ENCODE data around the gene NKX2-2.

NKX2-2 gene

GRCh38 chr20:21516861-21517565, 3.1 kb upstream of the NKX2-2 start:
- no peak for DNase-seq

GRCh38 chr20:21516180-21516567, 2.3 kb upstream of the NKX2-2 start:
- no peak for TF ChIP-seq GATA1 (IDR thresholded peaks at IDR 0.05; ENCODE audit: low read depth, low read length)
- TF ChIP-seq POLR2A (IDR thresholded peaks at IDR 0.05; ENCODE audit: low read length), result no peak
- no peak for DNase-seq

More at GRCh38 chr20:21516861-21517565, 3.1 kb upstream of the NKX2-2 start:
- no peak for TF ChIP-seq GATA1 (IDR thresholded peaks at IDR 0.05; ENCODE audit: low read depth, low read length)
- TF ChIP-seq POLR2A (IDR thresholded peaks at IDR 0.05; ENCODE audit: low read length), result no peak

- DNase-seq, result no peak
- TF ChIP-seq GATA1 (IDR thresholded peaks at IDR 0.05; ENCODE audit: low read depth, low read length) (no peak), POLR2A (IDR thresholded peaks at IDR 0.05; ENCODE audit: low read length) (no peak)
Measured at GRCh38 chr20:21515300-21516179, 1.7 kb upstream of the NKX2-2 start.

GRCh38 chr20:21514553-21515251, 838 bp upstream of the NKX2-2 start:
- DNase-seq, result no peak
- TF ChIP-seq POLR2A (IDR thresholded peaks at IDR 0.05; ENCODE audit: low read length) (no peak), GATA1 (IDR thresholded peaks at IDR 0.05; ENCODE audit: low read depth, low read length) (no peak)

- TF ChIP-seq POLR2A (IDR thresholded peaks at IDR 0.05; ENCODE audit: low read length), result no peak
- no peak for TF ChIP-seq GATA1 (IDR thresholded peaks at IDR 0.05; ENCODE audit: low read depth, low read length)
Measured at GRCh38 chr20:21513181-21513663, 642 bp downstream of the NKX2-2 start.

GRCh38 chr20:21512634-21513180, 1.2 kb downstream of the NKX2-2 start:
- TF ChIP-seq POLR2A (IDR thresholded peaks at IDR 0.05; ENCODE audit: low read length), result no peak
- TF ChIP-seq GATA1 (IDR thresholded peaks at IDR 0.05; ENCODE audit: low read depth, low read length), result no peak
- DNase-seq, result no peak

More at GRCh38 chr20:21513181-21513663, 642 bp downstream of the NKX2-2 start:
- peak in 1 of 2 experiments; percentile 7 for DNase-seq

GRCh38 chr20:21511850-21512633, 1.8 kb downstream of the NKX2-2 start:
- DNase-seq, result no peak
- TF ChIP-seq POLR2A (IDR thresholded peaks at IDR 0.05; ENCODE audit: low read length), result no peak
- no peak for TF ChIP-seq GATA1 (IDR thresholded peaks at IDR 0.05; ENCODE audit: low read depth, low read length)

GRCh38 chr20:21511485-21511849, 2.4 kb downstream of the NKX2-2 start:
- no peak for DNase-seq
- no peak for TF ChIP-seq GATA1 (IDR thresholded peaks at IDR 0.05; ENCODE audit: low read depth, low read length)
- TF ChIP-seq POLR2A (IDR thresholded peaks at IDR 0.05; ENCODE audit: low read length), result no peak

GRCh38 chr20:21510414-21511384, 3.2 kb downstream of the NKX2-2 start:
- no peak for DNase-seq
- TF ChIP-seq GATA1 (IDR thresholded peaks at IDR 0.05; ENCODE audit: low read depth, low read length) (no peak), POLR2A (IDR thresholded peaks at IDR 0.05; ENCODE audit: low read length) (no peak)

GRCh38 chr20:21509597-21510371, 4.1 kb downstream of the NKX2-2 start:
- no peak for DNase-seq
- no peak for TF ChIP-seq GATA1 (IDR thresholded peaks at IDR 0.05; ENCODE audit: low read depth, low read length)
- TF ChIP-seq POLR2A (IDR thresholded peaks at IDR 0.05; ENCODE audit: low read length), result no peak

- no peak for DNase-seq
- no peak for TF ChIP-seq GATA1 (IDR thresholded peaks at IDR 0.05; ENCODE audit: low read depth, low read length)
- TF ChIP-seq POLR2A (IDR thresholded peaks at IDR 0.05; ENCODE audit: low read length), result no peak
Measured at GRCh38 chr20:21509079-21509596, 4.7 kb downstream of the NKX2-2 start.
